GM18511 (cell line): ENCODE results near the gene CRLF2.
"Not testable (repeated sequence)": the region's sequence is repeated elsewhere in the genome, so short reads cannot be mapped to it uniquely, and the experiment has no call there.

Source experiments
- ATAC-seq: cut with Tn5 transposase; IDR thresholded peaks from one replicate; pipeline ENCODE4 v1.9.1; 2021; ENCODE audit warnings: mild to moderate bottlenecking, moderate library complexity; ENCODE audit not compliant: unreplicated experiment

The CRLF2 gene, protein sequence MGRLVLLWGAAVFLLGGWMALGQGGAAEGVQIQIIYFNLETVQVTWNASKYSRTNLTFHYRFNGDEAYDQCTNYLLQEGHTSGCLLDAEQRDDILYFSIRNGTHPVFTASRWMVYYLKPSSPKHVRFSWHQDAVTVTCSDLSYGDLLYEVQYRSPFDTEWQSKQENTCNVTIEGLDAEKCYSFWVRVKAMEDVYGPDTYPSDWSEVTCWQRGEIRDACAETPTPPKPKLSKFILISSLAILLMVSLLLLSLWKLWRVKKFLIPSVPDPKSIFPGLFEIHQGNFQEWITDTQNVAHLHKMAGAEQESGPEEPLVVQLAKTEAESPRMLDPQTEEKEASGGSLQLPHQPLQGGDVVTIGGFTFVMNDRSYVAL

DNA sequence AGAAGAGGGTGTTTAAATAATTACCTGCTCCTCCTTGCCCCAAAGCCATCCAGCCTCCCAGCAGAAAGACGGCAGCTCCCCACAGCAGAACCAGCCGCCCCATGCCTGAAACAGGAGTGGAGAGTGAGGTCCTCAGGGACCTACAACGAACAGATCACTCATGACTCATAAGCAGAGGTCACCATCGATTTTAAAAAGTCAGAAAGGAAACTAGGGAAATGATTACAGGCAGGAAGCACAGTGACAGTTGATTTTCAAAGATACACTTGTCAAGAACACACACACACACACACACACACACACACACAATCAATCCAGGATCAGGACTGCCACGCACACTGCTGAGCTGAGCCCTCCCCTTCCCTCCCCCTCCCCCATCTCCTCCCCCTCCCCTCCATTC, at the start of gene CRLF2:
Gene CRLF2 (minus strand): TSS at position 118 of the 400 bp plus-strand sequence. CDS start 15 bp downstream, at position 103.
- ATAC-seq = peak; percentile 70

DNA sequence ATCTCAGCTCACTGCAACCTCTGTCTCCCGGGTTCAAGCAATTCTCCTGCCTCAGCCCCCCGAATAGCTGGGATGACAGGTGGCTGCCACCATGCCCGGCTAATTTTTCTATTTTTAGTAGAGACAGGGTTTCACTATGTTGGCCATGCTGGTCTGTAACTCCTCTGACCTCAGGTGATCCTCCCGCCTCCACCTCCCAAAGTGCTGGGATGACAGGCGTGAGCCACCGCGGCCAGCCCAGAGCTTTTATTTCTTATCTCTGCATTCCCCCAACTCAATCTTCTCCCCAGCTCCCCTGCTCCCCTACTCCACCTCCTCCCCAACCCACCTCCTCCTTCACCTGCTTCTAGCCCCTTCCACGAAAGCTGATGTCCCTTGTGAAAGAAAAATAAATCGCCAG, 49.3 kb upstream of the CRLF2 start:
- not testable (repeated sequence) for ATAC-seq

DNA sequence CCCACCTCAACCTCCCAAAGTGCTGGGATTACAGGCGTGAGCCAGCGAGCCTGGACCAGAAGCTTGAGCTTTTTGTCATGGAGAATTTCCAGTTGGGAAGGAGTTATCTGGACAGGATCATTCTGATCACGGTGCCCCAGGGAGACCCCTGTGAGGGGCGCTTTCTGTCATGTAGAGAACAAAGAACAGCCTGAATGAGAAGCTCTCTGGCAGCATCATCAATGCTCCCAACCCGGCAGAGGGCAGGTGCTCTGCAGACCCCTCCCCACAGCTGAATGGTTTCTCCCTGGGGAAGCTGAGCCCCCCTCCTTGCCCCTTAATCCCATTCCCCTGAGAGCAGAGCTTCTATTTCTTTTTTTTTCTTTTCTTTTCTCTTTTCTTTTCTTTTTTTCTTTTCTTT, 48.8 kb upstream of the CRLF2 start:
- no peak for ATAC-seq

DNA sequence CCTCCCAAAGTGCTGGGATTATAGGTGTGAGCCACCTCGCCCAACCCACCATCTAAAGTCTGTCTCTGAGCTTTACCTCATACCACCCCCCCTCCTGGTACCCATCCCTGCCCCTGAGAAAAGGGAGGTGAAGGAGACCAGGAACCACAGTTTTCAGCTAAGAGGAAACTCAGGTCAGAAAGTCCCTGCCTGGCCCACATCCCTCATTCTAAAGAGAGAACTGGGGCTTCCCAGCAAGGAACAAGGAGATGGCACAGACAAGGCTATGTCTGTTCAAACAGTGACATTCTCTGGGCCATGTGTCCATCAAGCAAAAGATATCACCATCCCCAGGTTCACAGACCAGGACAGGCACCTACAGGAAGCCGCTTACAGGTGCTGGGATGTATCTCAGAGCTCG, 40.4 kb upstream of the CRLF2 start:
- ATAC-seq = no peak

DNA sequence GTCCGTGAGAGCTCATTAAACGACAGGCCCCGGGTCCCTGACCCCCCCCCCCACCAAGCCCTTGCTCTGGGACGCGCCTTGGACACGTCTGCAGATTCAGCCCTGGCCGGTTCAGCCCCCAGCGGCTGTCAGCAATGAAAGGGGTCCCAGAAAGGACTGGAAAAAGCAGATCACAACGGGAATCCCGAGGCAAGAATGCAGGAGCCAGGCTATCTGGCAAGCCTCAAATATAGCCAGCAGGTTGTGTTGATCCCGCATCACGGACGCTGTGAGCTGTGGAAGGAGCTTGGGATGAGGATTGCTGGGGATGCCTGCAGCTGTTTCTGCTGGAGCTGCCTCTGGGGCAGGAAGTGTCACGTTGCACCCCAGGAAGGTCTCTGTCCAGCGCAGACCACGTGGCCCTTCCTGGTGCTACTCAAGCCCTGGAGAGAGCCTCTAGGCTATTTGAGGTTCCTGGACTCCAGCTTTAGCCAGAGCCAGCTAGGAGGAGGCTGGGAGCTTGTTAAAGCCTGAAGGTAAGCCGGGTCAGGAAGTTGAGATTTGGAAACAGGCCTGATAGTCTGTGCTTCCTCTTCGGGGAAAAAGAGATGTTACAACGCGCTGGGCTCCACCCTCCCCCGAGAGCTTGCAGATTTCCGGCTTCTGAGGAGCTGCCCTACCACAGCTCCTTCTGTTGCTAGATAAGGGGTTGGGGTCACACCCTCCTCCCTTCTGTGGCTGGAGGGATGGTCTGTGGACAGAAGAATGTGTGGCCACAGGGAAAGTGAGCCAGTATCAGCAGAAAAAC, 36.8 kb upstream of the CRLF2 start:
- peak; percentile 47 for ATAC-seq

DNA sequence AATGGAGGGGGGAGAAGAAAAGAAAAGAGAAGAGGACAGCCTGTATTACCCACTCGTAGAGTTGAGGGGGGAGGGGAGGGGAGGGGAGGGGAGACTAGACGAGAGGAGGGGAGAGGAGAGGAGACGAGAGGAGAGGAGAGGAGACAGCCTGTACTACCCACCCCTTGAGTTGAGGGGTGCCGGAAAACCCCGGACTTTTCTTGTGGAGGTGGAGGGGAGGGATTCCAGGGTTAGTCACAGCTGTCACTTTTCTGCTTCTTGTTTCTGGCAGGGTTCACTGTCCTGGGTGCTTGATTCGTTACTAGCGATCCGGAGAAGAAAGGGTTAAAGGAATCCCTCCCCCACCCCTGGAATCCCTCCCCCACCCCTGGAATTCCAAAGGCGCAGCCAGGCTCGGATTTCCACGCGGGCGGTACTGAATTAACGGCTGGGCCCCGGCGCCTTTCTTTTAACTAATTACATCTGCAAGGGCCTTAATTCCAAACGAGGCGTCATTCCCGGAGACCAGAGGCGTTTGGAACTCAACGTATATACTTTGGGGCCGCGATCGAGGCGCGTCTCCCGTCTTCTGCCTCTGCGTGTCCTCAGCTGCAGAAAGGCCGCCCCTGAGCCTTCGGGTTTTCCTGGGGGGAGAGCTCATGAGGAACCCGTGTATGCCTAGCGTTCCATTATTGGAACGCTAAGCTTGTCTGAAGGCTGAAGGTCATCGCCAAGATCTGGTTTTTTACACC, 36.0 kb upstream of the CRLF2 start:
- ATAC-seq = peak; percentile 54

DNA sequence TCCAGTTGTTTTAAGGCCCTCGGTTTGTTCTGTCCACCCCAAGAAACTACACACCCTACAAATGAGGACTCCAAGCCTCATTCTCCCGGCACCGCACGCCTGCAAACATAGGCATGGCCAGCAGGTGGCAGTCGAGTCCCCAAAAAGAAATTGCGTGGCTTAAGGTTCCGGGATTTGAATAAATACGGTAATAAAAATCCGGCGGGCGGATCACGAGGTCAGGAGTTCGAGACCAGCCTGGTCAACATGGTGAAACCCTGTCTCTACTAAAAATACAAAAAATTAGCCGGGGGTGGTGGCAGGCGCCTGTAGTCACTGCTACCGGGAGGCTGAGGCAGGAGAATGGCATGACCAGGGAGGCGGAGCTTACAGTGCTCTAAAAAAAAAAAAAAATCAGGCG, 34.4 kb upstream of the CRLF2 start:
- peak; percentile 63 for ATAC-seq

DNA sequence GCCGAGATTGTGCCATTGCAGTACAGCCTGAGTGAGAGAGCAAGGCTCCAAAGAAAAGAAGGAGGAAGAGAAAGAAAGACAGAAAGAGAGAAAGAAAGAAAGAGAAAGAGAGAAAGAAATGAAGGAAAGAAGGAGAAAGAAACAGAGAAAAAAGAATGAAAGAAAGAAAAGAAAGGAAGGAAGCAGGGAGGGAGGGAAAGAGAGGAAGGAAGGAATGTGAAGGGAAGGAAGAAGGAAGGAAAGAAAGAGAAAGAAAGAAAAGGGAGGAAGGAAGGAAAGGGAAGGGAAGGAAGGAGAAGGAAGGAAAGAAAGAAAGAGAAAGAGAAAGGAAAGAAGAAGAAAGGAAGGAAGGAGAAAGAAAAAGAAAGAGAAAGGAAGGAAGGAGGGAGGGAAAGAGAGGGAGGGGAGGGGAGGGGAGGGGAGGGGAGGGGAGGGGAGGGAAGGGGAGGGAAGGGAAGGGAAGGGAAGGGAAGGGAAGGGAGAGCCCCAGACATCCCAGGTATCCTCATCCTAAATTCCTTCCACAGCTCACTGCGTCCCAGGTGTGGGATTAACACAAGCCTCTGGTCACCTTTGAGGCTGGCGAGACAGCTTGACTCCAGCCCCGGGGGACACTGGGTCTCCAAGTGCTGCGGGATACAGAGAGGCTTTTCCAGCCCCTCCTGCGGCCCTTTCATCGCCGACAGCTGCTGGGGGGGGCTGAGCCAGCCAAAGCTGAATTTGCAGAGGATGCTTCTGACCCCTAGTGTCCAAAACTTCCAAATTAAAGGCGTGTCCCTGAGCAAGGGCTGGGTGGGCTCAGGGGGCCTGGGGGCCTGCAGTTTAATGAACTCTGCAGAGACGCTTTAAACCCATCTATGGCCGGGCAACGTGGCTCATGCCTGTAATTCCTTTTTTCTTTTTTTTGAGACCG, 32.0 kb upstream of the CRLF2 start:
- ATAC-seq = no peak

DNA sequence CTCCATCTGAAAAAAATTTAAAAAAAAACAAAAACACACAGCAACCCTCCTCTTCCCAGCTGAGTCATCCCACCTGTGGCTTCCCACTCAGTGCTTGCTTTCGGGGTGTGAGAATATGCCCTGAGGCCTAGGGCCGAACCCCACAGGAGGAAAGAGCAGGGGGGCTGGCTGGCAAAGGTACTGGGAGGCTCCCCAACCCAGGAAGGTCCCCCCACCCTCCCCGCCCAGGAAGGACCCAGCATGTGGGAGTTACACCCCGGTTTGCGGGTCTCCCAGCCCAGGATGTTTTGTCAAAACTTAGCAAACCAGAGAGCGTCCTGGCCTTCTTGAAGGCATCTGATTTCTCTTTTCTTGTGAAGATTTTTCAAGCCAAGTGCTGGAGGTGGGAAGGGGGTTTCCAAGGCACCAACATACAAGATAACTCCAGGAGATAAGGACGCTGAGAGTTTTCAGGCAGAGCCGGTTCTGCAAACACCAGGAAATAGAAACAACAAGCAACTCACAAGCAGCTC, 30.5 kb upstream of the CRLF2 start:
- ATAC-seq = no peak

DNA sequence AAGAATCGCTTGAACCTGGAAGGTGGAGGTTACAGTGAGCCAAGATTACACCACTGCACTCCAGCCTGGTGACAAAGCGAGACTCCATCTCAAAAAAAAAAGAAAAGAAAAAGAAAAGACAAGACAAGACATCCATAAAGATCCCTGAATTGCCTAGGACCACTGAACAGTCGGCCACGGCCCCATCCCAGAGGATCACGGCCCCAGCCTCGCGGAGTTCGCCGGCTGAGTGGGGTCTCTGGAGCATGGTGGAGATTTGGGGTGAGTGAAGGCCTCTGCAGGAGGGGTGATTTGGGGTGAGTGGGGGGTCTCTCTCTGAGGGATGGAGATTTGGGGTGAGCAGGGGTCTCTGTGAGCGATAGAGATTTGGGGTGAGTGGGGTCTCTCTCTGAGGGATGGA, 28.1 kb upstream of the CRLF2 start:
- not testable (repeated sequence) for ATAC-seq

DNA sequence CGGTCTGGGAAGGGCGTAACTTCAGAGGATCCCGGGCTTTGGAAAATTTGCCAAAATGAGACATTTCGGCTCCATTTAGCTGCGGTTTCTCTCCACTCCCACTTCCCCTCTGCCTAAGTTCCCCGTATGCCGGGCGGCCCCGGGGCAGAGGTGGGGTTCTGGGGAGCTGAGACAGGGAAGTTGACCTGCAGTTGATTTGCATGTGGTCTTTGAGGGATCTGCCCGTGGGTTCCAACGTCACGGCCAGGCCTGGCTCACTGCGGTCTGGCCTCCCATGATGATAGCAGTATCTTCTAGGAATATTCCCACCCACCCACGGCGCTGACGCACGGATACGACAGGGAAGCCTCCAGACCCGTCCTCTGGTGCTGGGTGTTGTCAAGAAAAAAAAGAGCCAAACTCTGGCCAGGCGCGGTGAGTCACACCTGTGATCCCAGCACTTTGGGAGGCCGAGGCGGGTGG, 27.3 kb upstream of the CRLF2 start:
- peak; percentile 76 for ATAC-seq

DNA sequence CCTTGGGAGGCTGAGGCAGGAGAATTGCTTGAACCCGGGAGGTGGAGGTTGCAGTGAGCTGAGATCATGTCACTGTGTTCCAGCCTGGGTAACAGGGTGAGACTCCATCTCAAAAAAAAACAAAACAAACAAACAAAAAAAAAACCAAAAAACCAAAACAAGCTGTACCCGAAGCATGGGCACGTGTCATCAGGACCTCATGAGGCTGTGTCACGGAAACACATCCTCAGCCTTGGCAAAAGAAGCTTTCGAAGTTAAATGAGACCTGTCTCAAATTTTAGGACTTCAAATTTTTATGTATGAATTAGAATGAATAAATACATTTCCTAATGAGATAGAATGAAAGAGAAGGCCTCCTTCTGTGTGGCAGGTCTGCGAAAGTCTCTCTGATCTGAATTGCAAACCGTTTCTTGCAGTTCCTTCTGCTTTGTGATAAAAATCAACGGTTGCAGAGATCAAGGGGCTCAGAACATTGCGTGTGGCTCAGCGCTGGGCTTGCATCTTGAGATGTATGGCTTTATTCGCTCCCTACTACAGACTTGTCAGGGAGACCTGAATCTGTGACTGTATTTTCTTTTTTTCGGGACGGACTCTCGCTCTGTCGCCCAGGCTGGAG, 19.5 kb upstream of the CRLF2 start:
- ATAC-seq = no peak

DNA sequence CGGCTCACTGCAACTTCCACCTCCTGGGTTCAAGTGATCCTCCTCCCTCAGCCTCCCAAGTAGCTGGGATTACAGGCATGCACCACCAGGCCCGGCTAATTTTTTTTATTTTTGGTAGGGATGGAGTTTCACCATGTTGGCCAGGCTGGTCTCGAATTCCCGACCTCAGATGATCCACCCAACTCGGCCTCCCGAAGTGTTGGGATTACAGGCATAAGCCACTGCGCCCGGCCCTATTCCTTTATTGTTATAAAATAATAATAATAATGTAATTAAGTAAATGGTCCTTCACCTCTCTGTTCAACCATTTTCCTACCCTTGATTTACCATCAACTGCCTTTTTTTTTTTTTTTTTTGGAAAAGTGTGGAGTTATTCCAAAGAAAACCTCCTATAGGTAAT, 15.7 kb upstream of the CRLF2 start:
- ATAC-seq = not testable (repeated sequence)

DNA sequence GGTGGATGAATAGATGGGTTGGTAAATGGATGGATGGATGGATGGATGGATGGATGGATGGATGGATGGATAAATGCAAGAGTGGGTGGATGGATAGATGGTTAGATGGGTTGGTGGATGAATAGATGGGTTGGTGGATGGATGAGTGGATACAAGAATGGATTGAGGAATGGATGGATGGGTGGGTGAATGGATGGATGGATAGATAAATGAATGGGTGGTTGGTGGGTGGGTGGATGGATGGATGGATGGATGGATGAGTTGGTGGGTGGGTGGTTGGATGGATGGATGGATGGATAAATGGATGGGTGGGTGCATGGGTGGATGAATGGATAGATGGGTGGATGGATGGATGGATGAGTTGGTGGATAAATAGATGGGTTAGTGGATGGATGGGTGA, 13.8 kb upstream of the CRLF2 start:
- ATAC-seq = no peak

DNA sequence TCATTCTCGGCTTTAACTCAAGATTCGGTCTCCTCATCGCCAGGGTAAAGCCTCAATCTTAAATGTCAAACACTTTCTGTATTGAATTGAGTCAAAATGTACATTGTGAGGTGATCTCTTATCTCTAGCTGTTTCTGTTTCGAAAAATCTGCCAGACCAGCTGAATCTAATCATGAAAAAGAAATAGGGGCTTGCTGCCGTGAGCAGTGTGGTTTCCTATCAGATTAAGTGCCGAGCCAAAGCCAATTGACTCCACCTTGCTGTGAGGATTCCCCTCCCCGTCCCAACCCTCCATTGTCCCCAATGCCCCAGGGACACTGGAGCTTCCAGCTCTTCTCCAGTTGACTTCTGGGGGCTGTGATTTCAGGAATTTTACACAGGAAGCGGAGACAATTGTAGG, 12.5 kb upstream of the CRLF2 start:
- ATAC-seq = peak; percentile 60

DNA sequence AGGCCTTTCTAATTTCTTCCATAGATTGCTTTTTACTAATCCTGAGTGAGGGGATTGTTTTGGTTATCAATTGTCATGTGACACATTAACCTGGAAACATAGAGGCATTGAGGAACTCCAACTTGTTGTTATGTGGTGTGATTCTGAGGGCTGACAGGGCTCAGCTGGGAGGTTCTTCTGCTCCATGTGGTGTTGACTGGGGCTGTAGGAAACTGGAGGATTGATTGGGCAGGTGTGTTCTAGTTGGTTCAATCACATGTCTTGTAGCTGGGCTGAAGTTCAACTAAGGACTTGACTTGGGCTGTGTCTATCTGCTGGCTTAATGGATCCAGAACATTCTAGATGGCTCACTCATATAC, 10.8 kb upstream of the CRLF2 start:
- no peak for ATAC-seq

DNA sequence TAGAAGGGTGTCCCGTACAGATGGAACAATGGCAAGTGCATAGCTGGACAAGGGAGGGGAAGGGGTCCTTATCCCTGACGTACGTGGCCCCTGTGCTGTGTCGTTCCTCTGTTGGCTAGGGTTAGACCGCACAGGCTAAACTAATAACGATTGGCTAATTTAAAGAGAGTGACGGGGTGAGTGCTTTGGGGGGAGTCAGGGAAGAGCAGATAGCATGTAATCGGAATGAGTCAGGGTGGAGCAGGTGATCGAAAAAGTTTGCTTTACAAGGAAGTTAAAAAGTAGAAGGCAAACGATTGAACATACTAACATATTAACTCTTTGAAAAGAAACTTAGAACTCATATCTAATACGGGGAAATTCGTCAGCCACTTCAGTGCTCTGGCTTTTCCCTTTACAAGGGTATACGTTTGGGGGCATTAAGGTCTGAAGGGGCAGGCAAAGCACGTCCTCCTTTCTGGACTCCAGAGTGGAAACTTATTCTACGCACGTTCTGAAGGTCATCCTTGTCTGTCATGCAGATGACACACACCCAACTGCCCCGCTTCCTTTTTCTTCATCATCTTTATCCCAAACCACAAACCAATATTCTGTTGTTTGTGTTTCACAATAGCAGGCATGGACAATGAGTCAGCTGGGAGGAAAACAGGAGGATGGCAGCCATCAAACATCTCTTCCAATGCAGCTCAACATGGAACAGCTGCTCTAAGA, 10.2 kb upstream of the CRLF2 start:
- no peak for ATAC-seq

DNA sequence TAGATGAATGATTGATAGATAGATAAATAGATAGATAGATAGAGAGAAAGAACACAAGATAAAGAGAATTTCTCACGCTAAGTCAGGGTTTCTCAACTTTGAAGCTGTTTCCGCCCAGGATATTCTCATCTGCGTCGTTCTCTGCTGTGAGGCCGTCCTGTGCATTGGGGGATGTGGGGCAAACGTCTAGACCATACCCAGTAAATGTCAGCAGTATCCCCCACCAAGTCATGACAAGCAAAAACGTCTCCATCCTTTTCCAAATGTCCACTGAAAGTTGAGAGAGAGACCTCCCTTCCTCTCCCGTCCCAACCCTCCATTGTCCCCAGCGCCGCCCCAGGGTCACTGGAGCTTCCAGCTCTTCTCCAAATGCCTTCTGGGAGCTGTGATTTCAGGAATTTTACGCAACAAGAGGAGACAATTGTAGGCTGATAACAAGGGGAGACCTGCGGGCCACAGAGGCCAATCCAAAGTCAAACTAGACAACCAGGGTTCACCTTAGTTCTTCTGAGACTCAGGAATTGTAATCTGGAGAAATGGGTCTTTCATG, 8.9 kb upstream of the CRLF2 start:
- no peak for ATAC-seq

DNA sequence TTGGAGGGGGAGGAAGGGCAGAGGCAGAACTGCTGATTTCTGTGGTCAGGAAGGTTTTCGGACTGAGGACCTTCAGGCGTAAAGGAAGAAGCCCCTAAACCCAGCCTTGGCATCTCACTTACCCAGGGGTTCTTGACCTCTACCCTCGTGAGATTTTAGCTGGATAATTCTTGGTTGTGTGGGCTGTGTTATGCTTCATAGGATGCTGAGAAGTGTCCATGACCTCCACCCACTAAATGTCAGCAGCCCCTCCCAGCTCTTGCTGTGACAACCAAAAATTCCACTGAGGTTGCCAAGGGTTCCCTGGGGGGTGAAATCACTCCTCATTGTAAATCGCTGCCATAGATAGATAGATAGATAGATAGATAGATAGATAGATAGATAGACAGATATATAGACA, 5.8 kb upstream of the CRLF2 start:
- ATAC-seq = no peak
